Stimulated activated effector memory CD8-positive, alpha-beta T cell treated with anti-CD3 and anti-CD28 coated beads, Interleukin-12 subunit alpha, Interleukin-12 subunit beta, amount 100 ng/mL, for 72 hours (primary cell): Measurements from ENCODE around the gene TRDN.

Experiments
- ATAC-seq: fragments of 150-1000 bp; cut with Tn5 transposase; 2 replicates; pipeline ENCODE4 v1.10.0; 2021
- DNase-seq, 2 donors: peaks; one replicate each; pipeline ENCODE4 v3.0.0; 2021 to 2022; ENCODE audit warnings: low spot score in 2 of 2
- H3K27ac Mint-ChIP-seq: one replicate; pipeline ENCODE4 v1.8.0; 2022; ENCODE audit warnings: mild to moderate bottlenecking, mixed read lengths
- H3K36me3 Mint-ChIP-seq: one replicate; pipeline ENCODE4 v1.8.0; 2022; ENCODE audit warnings: mild to moderate bottlenecking, mixed read lengths
- H3K4me1 Mint-ChIP-seq: one replicate; pipeline ENCODE4 v1.8.0; 2022; ENCODE audit warnings: mixed read lengths
- H3K4me3 Mint-ChIP-seq: one replicate; pipeline ENCODE4 v1.8.0; 2022; ENCODE audit warnings: mild to moderate bottlenecking, mixed read lengths
- H3K9me3 Mint-ChIP-seq: one replicate; pipeline ENCODE4 v1.8.0; 2022; ENCODE audit warnings: mixed read lengths

The TRDN gene

DNA sequence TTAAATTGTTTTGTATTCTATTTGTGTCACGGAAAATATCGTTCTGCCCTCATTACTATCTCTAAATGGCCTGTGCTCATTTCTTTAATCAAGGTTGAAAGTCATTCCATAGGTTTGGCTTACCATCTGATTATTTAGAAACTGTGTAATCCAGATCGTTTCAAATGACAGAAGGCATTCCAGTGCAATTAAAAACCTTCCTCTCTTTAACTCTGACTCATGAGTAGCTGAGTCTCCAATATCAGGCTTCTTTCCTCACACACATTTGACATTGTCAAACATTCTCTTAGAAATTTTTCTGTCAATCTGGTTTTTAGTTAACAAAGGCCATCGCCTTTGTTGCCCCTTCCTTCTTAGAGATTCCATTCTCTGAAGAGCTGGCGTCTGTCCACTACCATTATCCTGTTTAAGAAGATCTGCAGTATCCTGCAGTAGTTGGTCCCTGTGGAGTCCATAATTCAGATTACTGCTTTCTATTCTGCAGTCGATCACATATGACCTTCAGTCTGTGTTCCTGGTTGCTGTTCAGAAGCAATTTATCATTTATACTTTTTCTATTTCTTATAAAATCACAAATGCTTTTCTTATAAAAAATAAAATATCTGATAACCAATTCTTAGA is 3.9 kb upstream of the TRDN start:
- Mint-ChIP-seq H3K36me3 (no peaks in the 10 kb centered on the region), H3K9me3 (peaks cover 13% of the 10 kb centered on the region), H3K4me1 (no peaks in the 10 kb centered on the region), H3K27ac (no peak overlapping the region), H3K4me3 (no peak overlapping the region)
- no peak for DNase-seq
- no peak for ATAC-seq

DNA sequence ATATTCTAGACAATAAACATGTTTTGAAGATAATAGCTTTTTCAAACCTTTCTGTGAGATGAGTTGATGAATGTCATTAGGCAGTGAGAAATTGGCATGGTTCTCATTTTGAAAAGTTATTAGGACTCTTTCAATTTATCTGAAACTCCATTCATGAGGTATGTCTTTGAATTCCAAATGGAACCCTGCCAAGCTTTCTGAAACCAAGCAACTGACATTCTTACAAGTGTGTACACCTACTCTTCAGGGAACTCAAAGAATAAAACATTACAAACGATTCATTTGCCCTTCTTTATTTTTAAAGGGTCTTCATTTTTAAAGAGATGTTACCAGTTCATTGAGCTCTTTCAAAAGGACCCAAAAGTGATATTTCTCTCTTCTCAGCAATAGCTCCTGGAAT is 2.1 kb upstream of the TRDN start:
- no peak overlapping the region for H3K27ac Mint-ChIP-seq
- peaks cover 13% of the 10 kb centered on the region for H3K9me3 Mint-ChIP-seq
- DNase-seq (no peak), ATAC-seq (no peak)
- H3K4me3 Mint-ChIP-seq: no peak overlapping the region
- H3K36me3 Mint-ChIP-seq: no peaks in the 10 kb centered on the region
- no peaks in the 10 kb centered on the region for H3K4me1 Mint-ChIP-seq

DNA sequence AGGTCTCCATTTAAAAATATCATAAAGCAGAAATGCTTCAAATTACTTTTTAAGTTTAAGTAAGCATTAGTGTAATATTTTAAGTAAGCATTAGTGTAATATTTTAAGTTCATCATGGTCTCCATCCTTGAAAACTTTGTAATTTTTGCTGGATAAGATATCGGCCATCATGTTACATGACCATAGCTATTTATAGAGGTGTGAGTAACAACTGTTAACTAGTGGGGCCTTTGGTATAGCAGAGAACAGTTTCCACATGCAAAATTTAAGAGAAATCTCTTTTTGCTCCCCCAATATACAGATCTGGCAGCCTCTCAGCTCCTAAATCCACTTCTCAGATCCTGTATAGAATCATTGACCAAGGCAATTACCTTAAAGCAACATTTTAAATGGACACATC is 468 bp downstream of the TRDN start:
- Mint-ChIP-seq H3K4me1 (no peaks in the 10 kb centered on the region), H3K4me3 (no peak overlapping the region), H3K36me3 (no peaks in the 10 kb centered on the region), H3K27ac (no peak overlapping the region), H3K9me3 (peaks cover 7% of the 10 kb centered on the region)
- no peak for ATAC-seq
- no peak for DNase-seq

DNA sequence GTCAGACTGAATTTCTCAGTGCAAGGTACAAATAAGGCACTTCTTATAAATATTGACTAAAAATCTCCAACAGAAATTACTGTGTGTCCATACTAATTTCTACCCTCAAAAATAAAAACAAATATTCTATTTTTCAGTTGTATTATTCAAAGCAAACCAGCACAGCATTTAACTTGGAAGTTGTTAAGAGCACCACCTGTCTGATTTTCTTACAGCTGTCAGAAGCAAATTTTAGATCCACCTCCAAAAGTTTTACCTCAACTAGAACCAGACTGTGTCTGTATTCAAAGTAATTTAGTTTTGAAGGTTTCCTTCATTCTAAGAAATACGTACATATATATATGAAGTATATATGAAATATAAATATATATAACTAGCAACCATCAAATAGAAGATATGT is 1.2 kb downstream of the TRDN start:
- ATAC-seq: no peak
- Mint-ChIP-seq H3K9me3 (peaks cover 7% of the 10 kb centered on the region), H3K4me1 (no peaks in the 10 kb centered on the region), H3K27ac (no peak overlapping the region), H3K4me3 (no peak overlapping the region), H3K36me3 (no peaks in the 10 kb centered on the region)
- DNase-seq: no peak

DNA sequence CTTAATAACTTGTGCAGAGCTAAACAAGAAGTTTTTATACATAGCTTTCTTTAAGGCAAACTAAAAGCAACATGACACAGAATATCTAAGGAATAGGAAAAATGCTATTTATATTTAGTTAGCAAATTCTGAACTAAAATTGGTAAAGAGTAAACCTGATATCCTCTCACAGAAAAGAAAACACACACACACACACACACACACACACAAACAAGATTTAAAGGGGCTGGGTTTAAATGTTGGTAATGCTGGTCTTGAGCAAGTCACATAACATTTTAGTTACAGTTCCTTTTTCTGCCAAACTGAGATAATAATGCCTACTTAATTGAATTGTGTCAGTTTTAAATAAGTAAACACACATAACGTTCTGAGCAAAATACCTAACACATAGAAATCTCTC is 1.6 kb downstream of the TRDN start:
- ATAC-seq (no peak), DNase-seq (no peak)
- Mint-ChIP-seq H3K36me3 (no peaks in the 10 kb centered on the region), H3K4me1 (no peaks in the 10 kb centered on the region), H3K4me3 (no peak overlapping the region), H3K27ac (no peak overlapping the region), H3K9me3 (peaks cover 7% of the 10 kb centered on the region)

DNA sequence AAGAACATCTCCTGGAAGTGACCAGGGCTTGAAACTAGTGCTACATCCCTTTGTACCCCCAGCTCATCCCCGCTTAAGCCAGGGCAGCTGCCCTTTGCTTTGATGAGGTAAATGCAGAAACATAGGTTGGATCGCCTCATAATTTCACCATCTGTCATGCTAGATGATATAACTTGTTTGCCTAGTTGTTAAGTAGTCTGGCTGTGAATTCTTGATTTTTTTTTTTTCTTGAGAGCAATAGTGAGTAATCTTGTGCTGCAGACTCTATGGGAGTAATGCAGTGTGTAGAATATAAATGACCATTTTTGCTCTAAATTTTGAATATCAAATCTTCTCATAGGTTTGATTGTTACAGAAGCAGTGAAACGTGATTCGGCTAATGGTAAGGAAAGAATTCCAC is 4.1 kb downstream of the TRDN start:
- H3K36me3 Mint-ChIP-seq: no peaks in the 10 kb centered on the region
- DNase-seq (no peak), ATAC-seq (no peak)
- no peak overlapping the region for H3K4me3 Mint-ChIP-seq
- peaks cover 8% of the 10 kb centered on the region for H3K9me3 Mint-ChIP-seq
- H3K27ac Mint-ChIP-seq: no peak overlapping the region
- H3K4me1 Mint-ChIP-seq: no peaks in the 10 kb centered on the region

DNA sequence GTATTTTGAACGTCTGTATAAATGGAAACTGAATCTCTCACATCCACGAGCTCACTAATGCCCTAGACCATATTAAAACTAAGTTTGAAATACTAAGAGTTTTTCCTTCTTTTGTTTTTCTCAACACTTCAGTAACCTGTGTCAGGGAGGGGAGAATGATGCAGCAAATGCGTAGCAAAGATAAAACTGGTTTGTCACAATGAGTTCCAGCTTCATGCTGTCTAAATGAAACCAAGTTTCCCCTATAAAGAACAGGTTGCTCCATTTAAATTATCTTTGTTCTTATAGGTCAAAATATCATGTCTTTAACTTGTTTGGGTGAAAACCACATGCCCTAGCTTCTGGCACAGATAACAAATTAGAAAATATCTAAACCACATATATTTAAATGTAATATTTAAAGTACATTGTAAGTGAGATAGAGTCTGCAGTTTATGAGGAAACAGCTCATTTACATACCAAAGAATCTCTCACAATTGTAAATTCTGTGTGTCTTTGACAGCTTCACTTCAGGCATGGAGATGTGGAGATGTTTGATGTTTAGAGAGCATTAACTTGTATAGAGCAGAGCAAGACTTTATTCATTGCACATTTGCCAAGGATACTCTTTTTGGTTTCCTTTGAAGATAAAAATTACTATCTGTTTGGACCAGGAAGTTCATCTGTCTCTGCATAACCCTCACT is 7.3 kb downstream of the TRDN start:
- ATAC-seq (no peak), DNase-seq (no peak)
- Mint-ChIP-seq H3K36me3 (no peaks in the 10 kb centered on the region), H3K27ac (no peak overlapping the region), H3K4me1 (no peaks in the 10 kb centered on the region), H3K9me3 (peaks cover 4% of the 10 kb centered on the region), H3K4me3 (no peak overlapping the region)

DNA sequence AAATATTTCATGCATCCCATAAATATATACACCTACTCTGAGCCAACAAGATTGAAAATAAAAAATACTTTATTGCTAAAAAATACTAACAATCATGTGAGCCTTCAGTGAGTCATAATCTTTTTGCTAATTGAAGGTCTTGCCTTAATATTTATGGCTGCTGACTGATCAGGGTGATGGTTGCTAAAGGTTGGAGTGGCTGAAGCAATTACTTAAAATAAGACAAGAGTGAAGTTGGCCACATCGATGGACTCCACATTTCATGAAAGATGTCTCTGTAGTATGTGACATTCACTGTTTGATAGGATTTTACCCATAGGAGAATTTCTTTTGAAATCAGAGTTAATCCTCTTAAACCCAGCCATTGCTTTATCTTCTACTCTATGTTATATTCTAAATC is 11.1 kb downstream of the TRDN start:
- ATAC-seq (no peak), DNase-seq (no peak)
- H3K4me1 Mint-ChIP-seq: no peaks in the 10 kb centered on the region
- peaks cover 7% of the 10 kb centered on the region for H3K9me3 Mint-ChIP-seq
- no peak overlapping the region for H3K27ac Mint-ChIP-seq
- H3K4me3 Mint-ChIP-seq: no peak overlapping the region
- H3K36me3 Mint-ChIP-seq: no peaks in the 10 kb centered on the region

DNA sequence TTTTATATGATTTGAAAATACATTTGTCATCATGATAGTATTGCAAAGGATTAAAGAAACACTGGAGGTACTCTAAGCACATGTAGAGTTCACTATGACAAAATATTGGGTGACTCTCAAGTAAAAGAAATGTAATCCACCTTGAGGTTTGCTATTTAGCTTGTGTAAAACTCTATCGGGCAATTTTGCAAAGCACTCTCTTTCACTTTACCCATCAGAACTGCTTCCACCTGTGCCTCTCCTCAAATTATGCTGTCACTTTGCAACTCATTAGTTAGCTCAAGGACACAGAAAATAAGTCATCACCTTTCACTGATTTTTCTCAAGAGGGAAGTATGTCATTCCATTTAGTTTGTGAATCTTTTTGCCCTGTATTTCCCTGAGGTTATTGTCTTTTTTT is 14.0 kb downstream of the TRDN start:
- no peak overlapping the region for H3K27ac Mint-ChIP-seq
- no peak overlapping the region for H3K4me3 Mint-ChIP-seq
- ATAC-seq (no peak), DNase-seq (no peak)
- no peaks in the 10 kb centered on the region for H3K36me3 Mint-ChIP-seq
- no peaks in the 10 kb centered on the region for H3K4me1 Mint-ChIP-seq
- peaks cover 10% of the 10 kb centered on the region for H3K9me3 Mint-ChIP-seq

DNA sequence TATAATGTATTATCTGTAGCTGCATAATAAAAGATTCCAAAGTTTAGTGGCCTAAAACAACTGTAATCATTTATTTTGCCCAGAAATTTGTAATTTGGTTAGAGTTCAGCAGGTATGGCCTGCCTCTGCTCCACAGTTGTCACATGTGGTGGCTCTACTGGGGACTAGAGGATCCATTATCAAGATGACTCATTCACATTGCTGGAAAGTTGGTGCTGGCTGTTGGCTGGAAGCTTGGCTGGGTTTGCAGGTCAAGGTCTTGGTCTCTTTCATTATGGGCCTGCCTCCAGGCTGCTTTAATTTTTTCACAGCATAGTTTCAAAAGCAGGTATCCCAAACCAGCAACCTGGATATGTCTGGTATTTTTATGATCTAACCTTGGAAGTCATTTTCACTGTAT is 17.6 kb downstream of the TRDN start:
- Mint-ChIP-seq H3K4me1 (no peaks in the 10 kb centered on the region), H3K27ac (no peak overlapping the region), H3K9me3 (peaks cover 10% of the 10 kb centered on the region), H3K36me3 (no peaks in the 10 kb centered on the region), H3K4me3 (no peak overlapping the region)
- DNase-seq: no peak
- ATAC-seq: no peak

DNA sequence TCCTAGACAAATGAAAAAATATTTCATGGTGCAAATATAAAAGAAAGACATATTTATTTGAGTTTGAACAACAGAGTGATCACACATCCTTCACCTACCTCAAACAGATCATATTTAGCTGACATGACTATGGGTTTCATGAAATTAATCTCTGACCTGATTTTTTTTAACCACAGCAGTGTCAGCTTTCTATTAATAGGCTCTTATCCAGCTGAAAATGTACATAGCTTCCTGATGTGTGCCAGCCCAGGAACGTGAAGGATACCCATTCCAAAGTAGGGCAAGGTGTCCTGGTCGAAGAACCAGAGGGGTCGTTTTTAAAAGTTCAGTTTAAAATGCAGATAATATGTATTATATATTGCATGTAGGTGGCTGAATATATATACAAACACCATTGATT is 19.8 kb downstream of the TRDN start:
- no peak overlapping the region for H3K27ac Mint-ChIP-seq
- peaks cover 10% of the 10 kb centered on the region for H3K9me3 Mint-ChIP-seq
- no peak overlapping the region for H3K4me3 Mint-ChIP-seq
- no peak for DNase-seq
- H3K36me3 Mint-ChIP-seq: no peaks in the 10 kb centered on the region
- no peak for ATAC-seq
- no peaks in the 10 kb centered on the region for H3K4me1 Mint-ChIP-seq

DNA sequence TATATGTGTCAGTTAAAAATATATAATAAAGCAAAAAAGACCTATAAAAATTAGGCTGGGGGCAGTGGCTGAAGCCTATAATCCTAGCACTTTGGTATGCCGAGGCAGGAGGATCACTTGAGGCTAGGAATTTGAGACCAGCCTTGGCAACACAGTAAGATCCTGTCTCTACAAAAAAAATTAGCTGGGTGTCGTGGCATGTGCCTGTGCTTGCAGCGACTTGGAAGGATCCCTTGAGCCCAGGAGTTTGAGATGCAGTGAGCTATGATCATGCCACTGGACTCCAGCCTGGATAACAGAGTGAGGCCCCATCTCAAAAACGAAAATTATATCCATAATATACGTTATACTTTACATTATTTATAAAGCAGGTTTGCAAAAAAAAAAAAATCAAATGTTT is 20.7 kb downstream of the TRDN start:
- Mint-ChIP-seq H3K4me1 (no peaks in the 10 kb centered on the region), H3K36me3 (no peaks in the 10 kb centered on the region), H3K9me3 (peaks cover 6% of the 10 kb centered on the region), H3K4me3 (no peak overlapping the region), H3K27ac (no peak overlapping the region)
- DNase-seq (no peak), ATAC-seq (no peak)

DNA sequence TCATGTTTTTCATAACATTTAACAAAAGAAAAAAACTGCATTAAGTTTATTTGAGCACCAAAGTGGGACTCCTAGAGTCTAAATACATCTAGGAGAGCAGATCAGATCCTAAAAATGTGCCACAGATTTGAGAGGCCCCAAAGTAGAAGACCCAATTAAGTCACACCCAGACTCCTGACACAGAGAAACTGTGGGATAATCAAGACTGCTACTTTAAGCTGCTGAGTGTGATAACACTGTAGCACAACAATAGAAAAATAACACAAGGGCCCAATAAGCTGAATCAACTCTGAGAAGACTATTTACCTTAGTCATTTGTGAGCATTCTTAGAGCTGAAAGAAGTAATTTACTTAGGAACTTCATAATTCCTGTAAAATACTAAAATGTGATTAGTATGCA is 26.0 kb downstream of the TRDN start:
- no peaks in the 10 kb centered on the region for H3K9me3 Mint-ChIP-seq
- H3K36me3 Mint-ChIP-seq: no peaks in the 10 kb centered on the region
- ATAC-seq: no peak
- H3K4me3 Mint-ChIP-seq: no peak overlapping the region
- H3K4me1 Mint-ChIP-seq: no peaks in the 10 kb centered on the region
- no peak for DNase-seq
- H3K27ac Mint-ChIP-seq: no peak overlapping the region

DNA sequence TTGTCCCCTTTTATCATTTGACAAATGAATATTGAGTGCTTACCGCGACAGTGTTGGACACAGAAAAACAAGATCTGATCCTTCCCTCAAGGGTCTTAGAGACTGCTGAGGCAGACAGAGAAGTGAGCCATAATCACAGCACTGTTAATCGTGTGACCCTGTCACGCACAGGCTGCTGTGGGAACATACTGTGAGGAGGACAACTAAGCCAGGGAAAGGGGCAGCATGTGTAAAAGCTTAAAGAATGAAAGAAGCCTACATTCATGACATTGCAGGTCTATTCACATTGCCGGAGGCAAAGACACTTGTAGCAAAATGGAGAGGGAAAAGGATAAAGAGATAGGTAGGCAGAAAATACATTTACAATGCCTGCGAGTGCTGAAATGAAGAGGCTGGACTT is 32.7 kb downstream of the TRDN start:
- DNase-seq: no peak
- Mint-ChIP-seq H3K4me3 (no peak overlapping the region), H3K4me1 (no peaks in the 10 kb centered on the region), H3K9me3 (peaks cover 13% of the 10 kb centered on the region), H3K36me3 (no peaks in the 10 kb centered on the region), H3K27ac (no peak overlapping the region)
- no peak for ATAC-seq

DNA sequence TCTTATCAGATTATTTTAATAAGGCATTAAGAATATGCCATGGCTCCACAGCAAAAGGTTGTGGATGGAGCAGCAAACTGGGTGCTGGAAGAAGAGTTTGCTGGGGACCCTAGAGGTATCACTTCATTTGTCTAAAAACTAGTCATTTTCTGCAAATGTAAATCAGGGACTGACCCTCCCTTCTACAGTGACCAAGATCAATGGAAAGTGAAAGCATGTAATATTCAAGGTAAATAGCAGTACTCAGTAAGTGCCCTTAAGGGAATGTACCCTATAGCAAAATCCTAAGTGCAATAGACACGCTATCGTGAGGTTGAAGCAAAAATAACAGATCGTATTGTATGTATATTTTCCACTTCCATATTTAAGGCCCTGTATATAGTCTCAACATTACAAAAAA is 38.7 kb downstream of the TRDN start:
- no peaks in the 10 kb centered on the region for H3K4me1 Mint-ChIP-seq
- H3K4me3 Mint-ChIP-seq: no peak overlapping the region
- peaks cover 11% of the 10 kb centered on the region for H3K9me3 Mint-ChIP-seq

DNA sequence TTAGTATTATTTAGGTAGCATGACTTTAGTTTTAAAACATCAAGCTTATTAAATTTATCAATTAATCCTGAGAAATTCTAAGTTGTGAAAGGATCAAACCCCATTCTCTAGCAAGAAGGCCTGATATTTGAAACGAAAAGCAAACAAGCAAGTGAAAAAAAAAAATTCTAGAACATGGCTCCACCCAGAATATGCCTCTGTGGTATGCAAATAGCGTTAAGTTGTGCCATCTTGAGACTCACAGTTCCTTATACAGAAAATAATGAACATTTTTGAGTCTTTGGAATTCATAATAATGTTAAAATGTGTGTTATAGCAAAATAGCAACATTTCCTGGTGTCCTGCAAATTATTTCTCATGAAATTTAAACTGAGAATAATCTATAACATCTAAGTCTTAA is 42.0 kb downstream of the TRDN start:
- no peak overlapping the region for H3K4me3 Mint-ChIP-seq
- H3K36me3 Mint-ChIP-seq: no peaks in the 10 kb centered on the region
- peaks cover 6% of the 10 kb centered on the region for H3K9me3 Mint-ChIP-seq
- ATAC-seq (no peak), DNase-seq (no peak)
- no peak overlapping the region for H3K27ac Mint-ChIP-seq
- H3K4me1 Mint-ChIP-seq: no peaks in the 10 kb centered on the region

More for the DNA sequence above, 38.7 kb downstream of the TRDN start:
- ATAC-seq: no peak
- no peak overlapping the region for H3K27ac Mint-ChIP-seq
- H3K36me3 Mint-ChIP-seq: no peaks in the 10 kb centered on the region
- no peak for DNase-seq

DNA sequence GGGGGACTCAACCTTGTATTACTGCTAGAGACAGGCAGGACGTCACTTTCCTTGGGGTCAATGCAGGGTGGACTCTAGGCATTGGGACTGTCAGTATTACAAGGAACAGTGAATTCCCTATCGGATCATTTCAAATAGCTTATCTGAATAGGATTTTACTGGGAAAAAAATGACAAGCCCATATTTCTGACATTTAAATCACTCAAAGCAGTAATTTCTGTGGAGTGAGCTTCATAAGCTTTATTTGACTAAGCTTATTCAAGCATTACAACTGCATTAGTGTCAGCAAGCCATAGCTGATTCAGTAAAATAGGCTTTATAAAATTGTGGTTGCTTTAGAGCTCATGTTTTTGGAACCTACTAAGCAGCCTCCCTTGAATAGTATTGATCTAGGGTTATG is 44.3 kb downstream of the TRDN start:
- DNase-seq: no peak
- Mint-ChIP-seq H3K4me3 (no peak overlapping the region), H3K4me1 (no peaks in the 10 kb centered on the region), H3K9me3 (peaks cover 10% of the 10 kb centered on the region), H3K36me3 (no peaks in the 10 kb centered on the region), H3K27ac (no peak overlapping the region)
- ATAC-seq: no peak
